ENCODE data around the gene SLC4A4. TPM values are rescaled to one million over a fixed set of nuclear protein-coding genes. Genes with fewer than 3 reads are reported as not detected.
"Not testable (repeated sequence)": the region's sequence is repeated elsewhere in the genome, so short reads cannot be mapped to it uniquely, and the experiment has no call there.

The SLC4A4 gene
- total RNA-seq, 2 experiments from 2014 or later: not detected

GRCh38 chr4:71400810-71401209 lies 62.0 kb downstream of the SLC4A4 start:
- no peaks in the 10 kb centered on the region for H3K27me3 Mint-ChIP-seq (ENCODE audit: low read depth)
- H3K36me3 Mint-ChIP-seq (ENCODE audit: low read depth): no peaks in the 10 kb centered on the region
- DNase-seq: no peak
- CTCF ChIA-PET: interaction anchor here (0.6 kb wide), 1 partner anchor 103 kb away, joined by 5 read pairs; no protein-coding TSS in a partner anchor
- H3K4me3 Mint-ChIP-seq: no peak overlapping the region
- H3K4me1 Mint-ChIP-seq (ENCODE audit: low read depth): no peaks in the 10 kb centered on the region
- intact Hi-C loops (cut with micrococcal nuclease): no loop called here
- no peak overlapping the region for H3K27ac Mint-ChIP-seq
- no peaks in the 10 kb centered on the region for H3K9me3 Mint-ChIP-seq

- no peaks in the 10 kb centered on the region for H3K9me3 Mint-ChIP-seq
- DNase-seq: no peak
- no peaks in the 10 kb centered on the region for H3K4me1 Mint-ChIP-seq (ENCODE audit: low read depth)
- H3K27ac Mint-ChIP-seq: no peak overlapping the region
- no peak overlapping the region for H3K4me3 Mint-ChIP-seq
- intact Hi-C loops (cut with micrococcal nuclease): no loop called here
- H3K36me3 Mint-ChIP-seq (ENCODE audit: low read depth): no peaks in the 10 kb centered on the region
- no peaks in the 10 kb centered on the region for H3K27me3 Mint-ChIP-seq (ENCODE audit: low read depth)
- CTCF ChIA-PET: no interaction called here
Observed at GRCh38 chr4:71402616-71403015, 63.8 kb downstream of the SLC4A4 start.

- CTCF ChIA-PET: no interaction called here
- intact Hi-C loops (cut with micrococcal nuclease): no loop called here
- DNase-seq: no peak
- no peaks in the 10 kb centered on the region for H3K36me3 Mint-ChIP-seq (ENCODE audit: low read depth)
- no peaks in the 10 kb centered on the region for H3K4me1 Mint-ChIP-seq (ENCODE audit: low read depth)
- no peaks in the 10 kb centered on the region for H3K27me3 Mint-ChIP-seq (ENCODE audit: low read depth)
- no peak overlapping the region for H3K4me3 Mint-ChIP-seq
- peaks cover 7% of the 10 kb centered on the region for H3K9me3 Mint-ChIP-seq
- no peak overlapping the region for H3K27ac Mint-ChIP-seq
Observed at GRCh38 chr4:71404049-71404448, 65.2 kb downstream of the SLC4A4 start.

- no peak for DNase-seq
- Mint-ChIP-seq H3K4me3 (no peak overlapping the region), H3K27ac (no peak overlapping the region), H3K36me3 (ENCODE audit: low read depth) (no peaks in the 10 kb centered on the region), H3K4me1 (ENCODE audit: low read depth) (no peaks in the 10 kb centered on the region), H3K27me3 (ENCODE audit: low read depth) (no peaks in the 10 kb centered on the region), H3K9me3 (peaks cover 7% of the 10 kb centered on the region)
- intact Hi-C loops (cut with micrococcal nuclease): no loop called here
- CTCF ChIA-PET: interaction anchor here (0.6 to 0.8 kb wide), 4 partner anchors 59 to 344 kb away, joined by 3 to 6 read pairs (median 3); no protein-coding TSS in a partner anchor
Observed at GRCh38 chr4:71405791-71406190, 67.0 kb downstream of the SLC4A4 start.

- CTCF ChIA-PET: interaction anchor here (0.6 kb wide), 1 partner anchor 183 kb away, joined by 3 read pairs; no protein-coding TSS in a partner anchor
- no peak overlapping the region for H3K4me3 Mint-ChIP-seq
- no peak for DNase-seq
- no peak overlapping the region for H3K27ac Mint-ChIP-seq
- intact Hi-C loops (cut with micrococcal nuclease): no loop called here
- H3K36me3 Mint-ChIP-seq (ENCODE audit: low read depth): no peaks in the 10 kb centered on the region
- H3K27me3 Mint-ChIP-seq (ENCODE audit: low read depth): no peaks in the 10 kb centered on the region
- no peaks in the 10 kb centered on the region for H3K4me1 Mint-ChIP-seq (ENCODE audit: low read depth)
- H3K9me3 Mint-ChIP-seq: peaks cover 7% of the 10 kb centered on the region
Observed at GRCh38 chr4:71406459-71406963, 67.7 kb downstream of the SLC4A4 start.

GRCh38 chr4:71408961-71409360 lies 70.1 kb downstream of the SLC4A4 start:
- H3K36me3 Mint-ChIP-seq (ENCODE audit: low read depth); intact Hi-C loops (cut with micrococcal nuclease); H3K4me3 Mint-ChIP-seq; H3K9me3 Mint-ChIP-seq; H3K27ac Mint-ChIP-seq; DNase-seq; CTCF ChIA-PET; H3K27me3 Mint-ChIP-seq (ENCODE audit: low read depth); H3K4me1 Mint-ChIP-seq (ENCODE audit: low read depth): not testable (repeated sequence)

GRCh38 chr4:71411981-71412380 lies 73.2 kb downstream of the SLC4A4 start:
- no peak overlapping the region for H3K4me3 Mint-ChIP-seq
- no peaks in the 10 kb centered on the region for H3K4me1 Mint-ChIP-seq (ENCODE audit: low read depth)
- no peaks in the 10 kb centered on the region for H3K27me3 Mint-ChIP-seq (ENCODE audit: low read depth)
- intact Hi-C loops (cut with micrococcal nuclease): no loop called here
- peaks cover 7% of the 10 kb centered on the region for H3K9me3 Mint-ChIP-seq
- no peak for DNase-seq
- CTCF ChIA-PET: no interaction called here
- no peak overlapping the region for H3K27ac Mint-ChIP-seq
- H3K36me3 Mint-ChIP-seq (ENCODE audit: low read depth): no peaks in the 10 kb centered on the region

GRCh38 chr4:71415491-71415890 lies 76.7 kb downstream of the SLC4A4 start:
- H3K4me1 Mint-ChIP-seq (ENCODE audit: low read depth): no peaks in the 10 kb centered on the region
- H3K27ac Mint-ChIP-seq: no peak overlapping the region
- no peak overlapping the region for H3K4me3 Mint-ChIP-seq

GRCh38 chr4:71417150-71417549 lies 78.3 kb downstream of the SLC4A4 start:
- Mint-ChIP-seq H3K36me3 (ENCODE audit: low read depth) (no peaks in the 10 kb centered on the region), H3K4me3 (no peak overlapping the region), H3K27me3 (ENCODE audit: low read depth) (peaks cover 8% of the 10 kb centered on the region), H3K9me3 (peaks cover 6% of the 10 kb centered on the region), H3K4me1 (ENCODE audit: low read depth) (no peaks in the 10 kb centered on the region), H3K27ac (no peak overlapping the region)
- intact Hi-C loops (cut with micrococcal nuclease): no loop called here
- CTCF ChIA-PET: interaction anchor here (1.0 kb wide), 1 partner anchor 187 kb away, joined by 3 read pairs; no protein-coding TSS in a partner anchor
- no peak for DNase-seq

More at GRCh38 chr4:71415491-71415890, 76.7 kb downstream of the SLC4A4 start:
- CTCF ChIA-PET: no interaction called here
- Mint-ChIP-seq H3K36me3 (ENCODE audit: low read depth) (no peaks in the 10 kb centered on the region), H3K27me3 (ENCODE audit: low read depth) (peaks cover 8% of the 10 kb centered on the region), H3K9me3 (no peaks in the 10 kb centered on the region)
- intact Hi-C loops (cut with micrococcal nuclease): no loop called here
- DNase-seq: no peak

GRCh38 chr4:71426381-71427042 lies 87.7 kb downstream of the SLC4A4 start:
- Mint-ChIP-seq H3K9me3 (peaks cover 6% of the 10 kb centered on the region), H3K27me3 (ENCODE audit: low read depth) (no peaks in the 10 kb centered on the region), H3K27ac (no peak overlapping the region), H3K4me1 (ENCODE audit: low read depth) (no peaks in the 10 kb centered on the region), H3K36me3 (ENCODE audit: low read depth) (no peaks in the 10 kb centered on the region), H3K4me3 (no peak overlapping the region)
- no peak for DNase-seq
- intact Hi-C loops (cut with micrococcal nuclease): no loop called here
- CTCF ChIA-PET: no interaction called here

- intact Hi-C loops (cut with micrococcal nuclease): no loop called here
- no peak overlapping the region for H3K4me3 Mint-ChIP-seq
- H3K4me1 Mint-ChIP-seq (ENCODE audit: low read depth): no peaks in the 10 kb centered on the region
- H3K27ac Mint-ChIP-seq: no peak overlapping the region
- H3K9me3 Mint-ChIP-seq: peaks cover 5% of the 10 kb centered on the region
- DNase-seq: no peak
- H3K36me3 Mint-ChIP-seq (ENCODE audit: low read depth): no peaks in the 10 kb centered on the region
- H3K27me3 Mint-ChIP-seq (ENCODE audit: low read depth): peaks cover 3% of the 10 kb centered on the region
- CTCF ChIA-PET: no interaction called here
Observed at GRCh38 chr4:71429106-71429505, 90.3 kb downstream of the SLC4A4 start.

GRCh38 chr4:71429962-71430361 lies 91.1 kb downstream of the SLC4A4 start:
- CTCF ChIA-PET: no interaction called here

GRCh38 chr4:71430609-71431008 lies 91.8 kb downstream of the SLC4A4 start:
- CTCF ChIA-PET: no interaction called here
- intact Hi-C loops (cut with micrococcal nuclease): no loop called here

More at GRCh38 chr4:71429962-71430361, 91.1 kb downstream of the SLC4A4 start:
- Mint-ChIP-seq H3K27me3 (ENCODE audit: low read depth) (peaks cover 7% of the 10 kb centered on the region), H3K9me3 (peaks cover 4% of the 10 kb centered on the region), H3K4me3 (no peak overlapping the region), H3K4me1 (ENCODE audit: low read depth) (no peaks in the 10 kb centered on the region), H3K27ac (no peak overlapping the region), H3K36me3 (ENCODE audit: low read depth) (no peaks in the 10 kb centered on the region)
- intact Hi-C loops (cut with micrococcal nuclease): no loop called here
- no peak for DNase-seq

More at GRCh38 chr4:71430609-71431008, 91.8 kb downstream of the SLC4A4 start:
- Mint-ChIP-seq H3K4me1 (ENCODE audit: low read depth) (no peaks in the 10 kb centered on the region), H3K4me3 (no peak overlapping the region), H3K36me3 (ENCODE audit: low read depth) (no peaks in the 10 kb centered on the region), H3K27ac (no peak overlapping the region), H3K9me3 (peaks cover 2% of the 10 kb centered on the region), H3K27me3 (ENCODE audit: low read depth) (peaks cover 7% of the 10 kb centered on the region)
- no peak for DNase-seq

Data from activated naive CD4-positive, alpha-beta T cell treated with anti-CD3 and anti-CD28 coated beads for 36 hours (primary cell).